Measurements from ENCODE around the gene COTL1.

The COTL1 gene

GRCh38 chr16:84596161-84596560 lies 21.7 kb downstream of the COTL1 start:
- DNase-seq (ENCODE audit: low read depth): no peak

GRCh38 chr16:84595052-84595481 lies 22.8 kb downstream of the COTL1 start:
- DNase-seq (ENCODE audit: low read depth): no peak

GRCh38 chr16:84594725-84595038 lies 23.2 kb downstream of the COTL1 start:
- no peak for DNase-seq (ENCODE audit: low read depth)

DNA sequence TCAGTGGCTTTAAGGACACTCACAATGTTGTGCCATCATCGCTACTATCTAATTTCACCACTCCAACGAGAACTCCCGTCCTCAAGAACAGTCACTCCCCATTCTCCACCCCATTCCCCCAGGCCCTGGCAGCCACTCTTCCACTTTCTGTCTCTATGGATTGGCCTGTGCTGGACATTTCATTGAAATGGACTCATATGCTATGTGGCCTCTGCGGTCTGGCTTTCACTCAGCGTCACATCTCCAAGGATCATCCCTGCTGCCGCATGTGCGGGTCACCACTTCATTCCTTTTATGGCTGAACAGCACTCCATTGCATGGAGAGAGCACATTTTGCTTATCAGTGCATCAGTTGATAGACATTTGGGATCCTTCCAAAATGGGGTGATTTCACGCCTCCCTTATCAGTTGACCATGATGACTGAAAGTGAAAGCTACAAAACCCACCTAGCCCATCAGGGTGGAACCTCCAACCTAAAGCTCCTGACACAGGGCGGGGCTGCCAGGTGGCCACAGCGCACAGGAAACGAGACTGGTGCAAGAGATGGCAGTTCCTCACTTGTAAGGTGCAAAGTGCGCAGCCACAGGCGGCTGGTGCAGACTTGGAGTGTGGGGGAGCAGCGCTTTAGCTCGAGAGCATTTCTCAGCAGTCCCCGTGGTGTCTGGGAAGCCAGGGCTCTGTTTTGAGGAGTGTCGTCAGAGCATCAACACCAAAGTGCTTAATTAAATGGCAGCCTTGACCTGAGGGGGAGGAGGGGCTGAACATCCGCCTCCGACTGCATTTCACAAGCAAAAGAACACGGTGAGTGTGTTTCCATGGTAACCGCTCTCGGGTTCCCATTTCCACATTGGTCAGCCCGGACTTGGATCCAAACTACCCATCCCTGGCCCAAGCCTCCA lies 23.8 kb downstream of the COTL1 start:
- DNase-seq (ENCODE audit: low read depth): peak; percentile 41

- no peak for DNase-seq (ENCODE audit: low read depth)
These were observed 25.2 kb downstream of the COTL1 start for GRCh38 chr16:84592718-84593117.

DNA sequence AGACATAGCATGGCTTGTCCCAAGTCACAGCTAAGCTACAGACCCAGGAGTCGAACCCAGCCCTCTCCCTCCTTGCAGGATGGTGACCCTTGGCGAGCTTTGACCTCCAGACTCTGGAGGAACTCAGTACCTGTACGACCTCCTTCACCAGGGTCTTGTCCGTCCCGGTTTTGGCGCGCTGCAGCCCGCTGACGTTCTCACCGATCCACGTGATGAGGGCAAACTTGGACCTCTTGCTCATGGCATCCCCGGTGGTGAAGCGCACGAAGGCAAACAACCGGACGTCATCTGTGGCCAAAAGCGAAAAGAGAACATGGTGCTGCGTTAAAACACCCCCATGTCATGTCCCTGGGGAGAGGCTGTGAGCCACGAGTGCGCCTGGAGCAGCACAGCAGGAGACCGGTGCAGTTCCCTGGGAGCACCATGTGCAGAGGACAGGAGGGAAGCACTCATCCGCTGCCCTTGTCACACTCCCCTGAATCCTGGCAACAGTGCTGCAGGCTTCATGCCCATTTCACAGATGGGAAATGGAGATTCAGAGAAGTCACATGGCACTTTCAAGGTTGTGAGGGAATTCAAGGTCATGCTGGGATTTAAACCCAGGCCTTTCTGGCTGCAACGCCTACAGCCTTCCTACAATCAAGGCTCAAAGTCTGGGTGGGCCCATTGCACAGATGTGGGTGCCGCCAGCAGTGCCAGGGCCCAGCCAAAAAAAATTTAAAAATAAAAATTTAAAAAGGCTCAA lies 27.7 kb downstream of the COTL1 start:
- no peak for DNase-seq (ENCODE audit: low read depth)

GRCh38 chr16:84588991-84589390 lies 28.9 kb downstream of the COTL1 start:
- DNase-seq (ENCODE audit: low read depth): no peak

DNA sequence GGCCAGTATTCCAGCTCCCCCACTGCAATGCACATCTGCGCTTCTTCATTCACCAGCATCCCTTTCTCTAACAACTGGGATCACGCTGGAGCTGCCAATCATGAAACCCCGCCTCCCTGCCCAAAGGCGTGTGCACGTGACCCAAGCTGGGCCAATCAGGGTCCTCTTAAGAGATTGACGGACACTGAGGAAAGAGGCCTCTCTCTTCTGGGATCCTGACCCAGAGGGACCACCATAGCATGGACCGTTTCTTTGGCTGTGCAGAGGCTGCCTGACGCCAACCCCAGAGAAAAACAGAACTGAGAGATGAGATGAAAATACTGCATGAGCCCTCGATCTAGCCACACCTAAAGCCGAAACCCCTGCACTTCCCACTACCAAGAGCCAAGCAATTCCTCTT lies 32.0 kb downstream of the COTL1 start:
- DNase-seq (ENCODE audit: low read depth): no peak

GRCh38 chr16:84585467-84585866 lies 32.4 kb downstream of the COTL1 start:
- DNase-seq (ENCODE audit: low read depth): no peak

- no peak for DNase-seq (ENCODE audit: low read depth)
These were observed 33.2 kb downstream of the COTL1 start for GRCh38 chr16:84584678-84585077.

DNA sequence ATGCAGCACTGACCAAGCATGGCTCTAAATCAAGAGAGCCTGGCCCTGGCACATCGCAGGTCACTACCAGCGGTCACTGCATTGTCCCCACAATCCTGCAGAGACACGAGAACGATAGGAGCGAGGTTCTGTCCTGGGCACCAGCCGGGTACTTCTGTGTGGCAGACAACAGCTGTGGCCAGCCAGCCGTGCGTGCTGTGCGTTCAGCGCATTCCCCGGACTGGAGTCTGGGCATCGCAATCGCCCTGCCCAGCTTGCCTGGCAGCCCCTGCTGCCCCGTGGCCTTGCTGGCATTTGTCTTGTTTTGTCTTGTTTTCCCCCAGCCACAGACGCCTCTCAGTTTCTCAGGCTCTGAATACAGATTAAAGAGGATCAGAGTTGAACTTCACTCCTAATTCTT lies 33.9 kb downstream of the COTL1 start:
- DNase-seq (ENCODE audit: low read depth): no peak

DNA sequence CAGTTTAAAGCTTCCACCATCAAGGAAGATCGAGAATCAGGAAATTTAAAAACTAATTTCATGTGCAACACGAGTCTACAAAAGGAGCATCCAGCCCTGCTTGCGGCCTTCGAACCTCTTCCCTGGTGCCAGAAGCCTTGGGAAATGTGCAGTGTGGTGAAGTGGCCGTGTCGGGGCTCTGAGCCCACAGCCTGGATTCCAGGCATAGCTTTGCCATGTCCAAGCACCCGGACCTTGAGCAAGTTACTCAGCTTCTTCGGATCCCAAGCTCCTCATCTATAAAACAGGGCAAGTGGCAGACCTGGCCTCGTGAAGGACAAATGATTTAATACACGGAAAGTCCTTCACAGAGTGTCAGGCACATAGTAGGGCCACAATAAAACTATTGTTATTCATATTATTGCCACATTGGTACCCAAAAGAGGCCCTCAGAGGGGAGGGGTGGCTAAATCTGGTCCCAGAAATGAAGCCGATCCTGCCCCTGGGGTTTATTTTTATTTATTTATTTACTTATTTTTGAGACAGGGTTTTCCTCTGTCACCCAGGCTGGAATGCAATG lies 34.8 kb downstream of the COTL1 start:
- no peak for DNase-seq (ENCODE audit: low read depth)

- DNase-seq (ENCODE audit: low read depth): no peak
These were observed 36.7 kb downstream of the COTL1 start for GRCh38 chr16:84581158-84581557.

GRCh38 chr16:84579936-84580335 lies 37.9 kb downstream of the COTL1 start:
- DNase-seq (ENCODE audit: low read depth): no peak

GRCh38 chr16:84578538-84579126 lies 39.2 kb downstream of the COTL1 start:
- DNase-seq (ENCODE audit: low read depth): no peak

DNA sequence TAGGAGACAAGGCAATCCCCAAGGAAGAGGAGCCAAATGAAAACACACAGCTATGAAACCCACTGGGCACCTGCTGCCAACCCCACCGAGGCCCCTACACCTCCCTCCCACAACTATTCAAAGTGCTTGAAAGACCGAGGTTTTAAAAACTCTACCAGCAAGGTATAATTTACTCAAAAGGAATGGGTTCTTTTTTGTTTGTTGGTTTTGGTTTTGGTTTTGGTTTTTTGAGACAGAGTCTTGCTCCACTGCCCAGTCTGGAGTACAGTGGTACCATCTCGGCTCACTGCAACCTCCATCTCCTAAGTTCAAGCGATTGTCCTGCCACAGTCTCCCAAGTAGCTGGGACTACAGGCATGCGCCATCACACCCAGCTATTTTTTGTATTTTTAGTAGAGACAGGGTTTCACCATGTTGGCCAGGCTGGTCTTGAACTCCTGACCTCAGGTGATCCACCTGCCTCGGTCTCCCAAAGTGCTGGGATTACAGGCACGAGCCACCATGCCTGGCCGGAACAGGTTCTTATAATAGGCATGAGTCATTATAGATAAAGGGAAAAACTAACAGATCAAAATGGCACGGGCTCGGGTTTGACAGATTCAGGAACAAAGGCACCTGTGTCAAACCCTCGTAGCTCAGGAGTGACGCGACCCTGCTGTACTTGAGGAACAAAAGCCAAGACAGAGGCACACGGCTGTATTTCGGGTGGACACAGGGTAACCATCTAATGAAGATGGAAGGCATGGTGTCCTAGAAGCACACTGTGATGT lies 40.7 kb downstream of the COTL1 start:
- no peak for DNase-seq (ENCODE audit: low read depth)

- no peak for DNase-seq (ENCODE audit: low read depth)
These were observed 42.0 kb downstream of the COTL1 start for GRCh38 chr16:84575914-84576313.

DNA sequence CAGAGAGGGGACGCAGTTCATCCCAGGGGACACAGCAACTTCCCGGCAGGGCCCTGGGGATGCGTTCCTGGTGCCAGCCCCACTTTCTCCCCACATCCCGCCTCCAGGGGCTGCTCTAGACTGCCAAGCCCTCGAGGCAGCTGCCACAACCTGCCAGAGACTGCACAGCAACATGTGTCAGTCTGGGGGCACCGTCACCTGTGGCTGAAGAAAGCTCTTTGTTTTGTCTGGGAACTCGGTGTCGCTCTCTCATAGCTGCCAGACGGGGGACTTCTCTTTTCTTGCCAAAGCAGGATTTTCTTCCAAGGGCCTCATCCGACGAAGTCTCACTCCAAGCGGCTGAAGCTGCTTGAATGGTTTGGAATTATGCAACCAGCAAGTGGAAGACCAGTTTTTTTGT lies 43.7 kb downstream of the COTL1 start:
- no peak for DNase-seq (ENCODE audit: low read depth)

- no peak for DNase-seq (ENCODE audit: low read depth)
These were observed 45.8 kb downstream of the COTL1 start for GRCh38 chr16:84572096-84572495.

GRCh38 chr16:84571506-84571905 lies 46.4 kb downstream of the COTL1 start:
- DNase-seq (ENCODE audit: low read depth): no peak

DNA sequence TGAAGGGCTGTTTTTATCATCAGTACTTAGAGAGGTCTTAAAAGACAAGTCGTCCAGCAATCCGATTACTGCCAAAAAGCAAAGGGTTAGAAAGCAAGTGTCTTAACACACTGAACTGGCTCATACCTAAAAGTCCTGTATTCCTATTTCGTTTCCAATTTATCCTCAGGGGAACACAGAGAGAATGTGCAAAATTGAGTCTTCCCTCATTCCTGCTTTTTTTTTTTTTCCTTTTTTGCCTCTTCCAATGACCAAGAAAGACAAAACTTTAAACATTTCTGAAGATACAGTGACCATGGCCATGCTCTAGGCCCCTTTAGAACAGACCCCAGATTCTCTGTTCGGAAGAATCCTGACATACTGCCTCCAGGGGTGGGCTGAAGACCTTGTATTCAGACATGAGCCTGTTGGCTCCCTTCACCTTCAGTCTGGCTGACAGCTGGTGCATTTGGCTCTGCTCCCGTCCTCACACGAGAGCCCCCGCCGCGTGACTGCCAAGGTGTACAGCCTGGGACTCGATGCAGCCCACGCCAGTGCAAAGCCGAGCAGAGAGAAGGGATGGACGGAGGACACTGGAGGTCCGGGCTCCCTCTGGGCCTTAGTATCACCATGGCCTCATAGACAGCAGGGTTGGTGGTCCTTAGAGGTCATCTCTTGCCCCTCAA lies 47.0 kb downstream of the COTL1 start:
- no peak for DNase-seq (ENCODE audit: low read depth)
